Ovary (tissue), 9 donors: Measurements from ENCODE around the gene CREB3L1. TPM values are rescaled to one million over a fixed set of nuclear protein-coding genes. Genes with fewer than 3 reads are reported as not detected.

ENCODE experiments used
- DNase-seq, 5 donors: peaks; one replicate each; pipeline ENCODE4 v3.0.0-alpha.2; 2019 to 2020
- H3K27ac ChIP-seq, 2 donors: fragments of 200-600 bp; one replicate each; pipeline versions ENCODE4 v1.5.1 to v1.8.0; 2019 to 2022
- H3K27me3 ChIP-seq: fragments of 200-600 bp; one replicate; pipeline ENCODE4 v1.8.0; 2022
- H3K36me3 ChIP-seq: fragments of 200-600 bp; sonication (generic); one replicate; pipeline ENCODE4 v1.5.1; 2019
- H3K4me1 ChIP-seq: one replicate; pipeline ENCODE4 v1.8.1; 2013; ENCODE audit warnings: mild to moderate bottlenecking, moderate library complexity; ENCODE audit not compliant: insufficient read depth
- H3K4me3 ChIP-seq: fragments of 200-600 bp; sonication (generic); one replicate; pipeline ENCODE4 v1.5.1; 2017
- H3K9me3 ChIP-seq, 2 donors: fragments of 200-600 bp in 1 of 2; sonication (generic) in 1 of 2; one replicate each; pipeline versions ENCODE4 v1.5.1 to v1.8.1; 2013 to 2019; ENCODE audit warnings: mild to moderate bottlenecking in 1 of 2, moderate library complexity in 1 of 2
- CTCF ChIP-seq, 3 donors: fragments of 450-650 bp in 2 of 3; fragments of 200-600 bp in 1 of 3; IDR thresholded peaks; one replicate each; pipeline versions ENCODE4 v1.5.1 to v1.8.0; 2016 to 2022; ENCODE audit warnings: antibody characterized with exemption in 3 of 3, mild to moderate bottlenecking in 1 of 3
- EP300 ChIP-seq: sonication (generic); formaldehyde crosslinking; IDR thresholded peaks from one replicate; pipeline ENCODE4 v1.6.1; 2017; ENCODE audit warnings: antibody characterized with exemption
- POLR2A ChIP-seq: fragments of 450-650 bp; IDR thresholded peaks from one replicate; pipeline ENCODE4 v1.6.1; 2017; ENCODE audit warnings: antibody characterized with exemption, mild to moderate bottlenecking, moderate library complexity
- WGBS, 3 donors: extraction: QIAGEN DNeasy Blood & Tissue Kit in 1 of 3; methylation state at CpG; one replicate each; pipeline versions ENCODE4 v1.1.5 to v1.1.7; 2013 to 2017; 5-methylcytosine and 5-hydroxymethylcytosine counted together
- intact Hi-C, 4 donors: fragments of 100-400 bp; cut with DNase I; formaldehyde crosslinking; loops; one replicate each; pipeline versions ENCODE4 v1.11.0 to v1.15.1; 2022 to 2023
- polyA plus RNA-seq, 2 donors: library from polyadenylated mRNA; stranded (reverse); fragments of 200-250 nt in 1 of 2; fragments of 350-450 nt in 1 of 2; fragmentation: Illumina TruSeq in 1 of 2; extraction: RNeasy Lipid Tissue Mini Kit (QIAGEN cat#74804) in 1 of 2; gene quantifications; one replicate each; pipeline ENCODE4 v1.2.3, GENCODE V29; 2013 to 2014
- total RNA-seq, 7 donors: library from RNA; depleted of rRNA in 2 of 7; stranded (reverse); fragments of >200 nt in 2 of 7; fragmentation: NEBNext Ultra II Directional in 3 of 7; extraction: Animal tissue kit (Norgen Biotek cat#: 25700) in 3 of 7; gene quantifications; one replicate each; pipeline versions ENCODE4 v1.1.0 to v1.2.4, GENCODE V29; 2016 to 2023
- donor health status: DM: no; HTN: no; CAD: no; lungs with moderate emphysema.
- donor health status: DM: no; HTN: no; CAD: no.
- donor health status: Bipolar disorder and iron deficiency.
- donor health status: DM: yes; HTN: yes; CAD: no.
- donor health status: DM: no; HTN: no; CAD: no.
- donor health status: DM: yes; HTN: yes; CAD: no.

The CREB3L1 gene
- total and polyA plus RNA-seq, 9 donors = 1.7 to 63.0 (median 7.5) TPM

- peaks cover 5% of the 10 kb centered on the region for H3K4me1 ChIP-seq
- intact Hi-C loops = no loop called here
- H3K4me3 ChIP-seq = no peak overlapping the region
- TF ChIP-seq CTCF (IDR thresholded peaks at IDR 0.05) (no peak), EP300 (no peak), POLR2A (no peak)
- H3K36me3 ChIP-seq = no peaks in the 10 kb centered on the region
- no peaks in the 10 kb centered on the region for H3K9me3 ChIP-seq
- H3K27me3 ChIP-seq = no peaks in the 10 kb centered on the region
- 9 to 13% (median 10%) methylated on average over 11 of the region's 11 CpGs for WGBS, 3 donors
- no peak overlapping the region for H3K27ac ChIP-seq
- DNase-seq = no peak
Measured at GRCh38 chr11:46330563-46331281, 53.3 kb downstream of the CREB3L1 start.

- Histone ChIP-seq H3K4me1 (peaks cover 5% of the 10 kb centered on the region), H3K4me3 (no peak overlapping the region), H3K9me3 (no peaks in the 10 kb centered on the region), H3K36me3 (no peaks in the 10 kb centered on the region), H3K27ac (no peak overlapping the region), H3K27me3 (no peaks in the 10 kb centered on the region)
- DNase-seq = no peak
- WGBS, 3 donors = 48 to 54% (median 50%) methylated on average over 5 of the region's 5 CpGs
- intact Hi-C loops = no loop called here
- TF ChIP-seq CTCF (IDR thresholded peaks at IDR 0.05) (no peak), POLR2A (no peak), EP300 (no peak)
Measured at GRCh38 chr11:46331282-46331984, 54.0 kb downstream of the CREB3L1 start.

- H3K27me3 ChIP-seq = no peaks in the 10 kb centered on the region
- no peaks in the 10 kb centered on the region for H3K9me3 ChIP-seq
- intact Hi-C loops = no loop called here
- H3K4me1 ChIP-seq = peaks cover 5% of the 10 kb centered on the region
- DNase-seq = no peak
- no peak overlapping the region for H3K4me3 ChIP-seq
- TF ChIP-seq POLR2A (no peak), CTCF (IDR thresholded peaks at IDR 0.05) (no peak), EP300 (no peak)
- no peak overlapping the region for H3K27ac ChIP-seq
- WGBS, 3 donors = 26 to 34% (median 27%) methylated on average over 8 of the region's 8 CpGs
- H3K36me3 ChIP-seq = no peaks in the 10 kb centered on the region
Measured at GRCh38 chr11:46332093-46332567, 54.7 kb downstream of the CREB3L1 start.

GRCh38 chr11:46332568-46333393 is 55.3 kb downstream of the CREB3L1 start:
- Histone ChIP-seq H3K36me3 (no peaks in the 10 kb centered on the region), H3K27ac (no peak overlapping the region), H3K9me3 (no peaks in the 10 kb centered on the region), H3K4me3 (peak overlapping the region; percentile 5), H3K4me1 (peaks cover 5% of the 10 kb centered on the region), H3K27me3 (no peaks in the 10 kb centered on the region)
- 1 to 3% (median 1%) methylated on average over 65 to 99 of the region's 99 CpGs for WGBS, 3 donors
- intact Hi-C loops = no loop called here
- DNase-seq = no peak
- TF ChIP-seq POLR2A (no peak), CTCF (IDR thresholded peaks at IDR 0.05) (no peak), EP300 (no peak)
